ENCODE data around the gene PPP1R15B.

GRCh38 chr1:204443871-204444581 is 32.4 kb upstream of the PPP1R15B start:
- TF ChIP-seq, protein P1, sequence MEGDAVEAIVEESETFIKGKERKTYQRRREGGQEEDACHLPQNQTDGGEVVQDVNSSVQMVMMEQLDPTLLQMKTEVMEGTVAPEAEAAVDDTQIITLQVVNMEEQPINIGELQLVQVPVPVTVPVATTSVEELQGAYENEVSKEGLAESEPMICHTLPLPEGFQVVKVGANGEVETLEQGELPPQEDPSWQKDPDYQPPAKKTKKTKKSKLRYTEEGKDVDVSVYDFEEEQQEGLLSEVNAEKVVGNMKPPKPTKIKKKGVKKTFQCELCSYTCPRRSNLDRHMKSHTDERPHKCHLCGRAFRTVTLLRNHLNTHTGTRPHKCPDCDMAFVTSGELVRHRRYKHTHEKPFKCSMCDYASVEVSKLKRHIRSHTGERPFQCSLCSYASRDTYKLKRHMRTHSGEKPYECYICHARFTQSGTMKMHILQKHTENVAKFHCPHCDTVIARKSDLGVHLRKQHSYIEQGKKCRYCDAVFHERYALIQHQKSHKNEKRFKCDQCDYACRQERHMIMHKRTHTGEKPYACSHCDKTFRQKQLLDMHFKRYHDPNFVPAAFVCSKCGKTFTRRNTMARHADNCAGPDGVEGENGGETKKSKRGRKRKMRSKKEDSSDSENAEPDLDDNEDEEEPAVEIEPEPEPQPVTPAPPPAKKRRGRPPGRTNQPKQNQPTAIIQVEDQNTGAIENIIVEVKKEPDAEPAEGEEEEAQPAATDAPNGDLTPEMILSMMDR (conservative IDR thresholded peaks at IDR 0.05; ENCODE audit: low read depth, low read length), result no peak
- TF ChIP-seq EZH2 (IDR thresholded peaks at IDR 0.05; ENCODE audit: borderline replicate concordance, low read depth, low read length, poor library complexity, severe bottlenecking), result no peak

Measured in A673 (cell line).